IPS DF 6.9 (cell line): Measurements from ENCODE around the gene LPAR1.

Source experiments
- DNase-seq: peaks from one replicate; pipeline ENCODE4 v3.0.0-alpha.2; 2013; ENCODE audit warnings: low read depth, low spot score
- H3K27ac ChIP-seq: one replicate; pipeline ENCODE4 v1.5.1; 2013; ENCODE audit warnings: low read length, control low read depth
- H3K27me3 ChIP-seq: 2 replicates; pipeline ENCODE4 v1.6.1; 2013; ENCODE audit warnings: mild to moderate bottlenecking, low read length; ENCODE audit not compliant: control insufficient read depth, insufficient read depth
- H3K36me3 ChIP-seq: 2 replicates; pipeline ENCODE4 v1.6.1; 2013; ENCODE audit warnings: low read length; ENCODE audit not compliant: control insufficient read depth, insufficient read depth
- H3K4me1 ChIP-seq: 2 replicates; pipeline ENCODE4 v1.6.1; 2013; ENCODE audit warnings: low read length; ENCODE audit not compliant: control insufficient read depth, insufficient read depth
- H3K4me3 ChIP-seq: 2 replicates; pipeline ENCODE4 v1.5.1; 2013; ENCODE audit warnings: mild to moderate bottlenecking, low read length
- H3K9me3 ChIP-seq: 2 replicates; pipeline ENCODE4 v1.6.1; 2013; ENCODE audit warnings: low read length, inconsistent platforms; ENCODE audit not compliant: control insufficient read depth, insufficient read depth
- WGBS: extraction: QIAGEN DNeasy Blood & Tissue Kit; methylation state at CpG from one replicate; pipeline ENCODE4 v1.1.7; 2013; ENCODE audit warnings: mixed read lengths, missing lambda C conversion rate; ENCODE audit not compliant: insufficient read length, insufficient coverage; 5-methylcytosine and 5-hydroxymethylcytosine counted together

LPAR1 gene

GRCh38 chr9:110900917-110901316 is 137.4 kb downstream of the LPAR1 start:
- Histone ChIP-seq H3K4me3 (no peak overlapping the region), H3K27ac (no peak overlapping the region), H3K4me1 (no peaks in the 10 kb centered on the region), H3K27me3 (no peaks in the 10 kb centered on the region), H3K36me3 (no peaks in the 10 kb centered on the region), H3K9me3 (no peaks in the 10 kb centered on the region)
- no CpG with 5 or more reads among the region's 6 CpGs for WGBS
- DNase-seq = no peak

- Histone ChIP-seq H3K27ac (no peak overlapping the region), H3K4me1 (no peaks in the 10 kb centered on the region)
These were observed 137.8 kb downstream of the LPAR1 start for GRCh38 chr9:110900456-110900855.

GRCh38 chr9:110898866-110899265 is 139.4 kb downstream of the LPAR1 start:
- Histone ChIP-seq H3K4me3 (no peak overlapping the region), H3K4me1 (no peaks in the 10 kb centered on the region), H3K9me3 (no peaks in the 10 kb centered on the region), H3K27me3 (no peaks in the 10 kb centered on the region), H3K36me3 (no peaks in the 10 kb centered on the region), H3K27ac (no peak overlapping the region)
- no peak for DNase-seq
- 100% methylated on average over 1 of the region's 2 CpGs for WGBS

More at GRCh38 chr9:110900456-110900855, 137.8 kb downstream of the LPAR1 start:
- no peak for DNase-seq
- Histone ChIP-seq H3K27me3 (no peaks in the 10 kb centered on the region), H3K4me3 (no peak overlapping the region), H3K9me3 (no peaks in the 10 kb centered on the region), H3K36me3 (no peaks in the 10 kb centered on the region)
- no CpG with 5 or more reads among the region's 1 CpG for WGBS

- Histone ChIP-seq H3K9me3 (no peaks in the 10 kb centered on the region), H3K4me1 (no peaks in the 10 kb centered on the region), H3K36me3 (no peaks in the 10 kb centered on the region), H3K4me3 (no peak overlapping the region), H3K27me3 (no peaks in the 10 kb centered on the region), H3K27ac (no peak overlapping the region)
- no peak for DNase-seq
- no CpG with 5 or more reads among the region's 7 CpGs for WGBS
These were observed 139.9 kb downstream of the LPAR1 start for GRCh38 chr9:110898358-110898757.

GRCh38 chr9:110897943-110898342 is 140.3 kb downstream of the LPAR1 start:
- no peak for DNase-seq
- Histone ChIP-seq H3K9me3 (no peaks in the 10 kb centered on the region), H3K36me3 (no peaks in the 10 kb centered on the region), H3K27me3 (no peaks in the 10 kb centered on the region), H3K4me3 (no peak overlapping the region), H3K4me1 (no peaks in the 10 kb centered on the region), H3K27ac (no peak overlapping the region)
- WGBS = no CpG with 5 or more reads among the region's 1 CpG

- H3K27ac ChIP-seq = no peak overlapping the region
- WGBS = no CpG with 5 or more reads among the region's 7 CpGs
- no peak overlapping the region for H3K4me3 ChIP-seq
- H3K27me3 ChIP-seq = no peaks in the 10 kb centered on the region
- no peaks in the 10 kb centered on the region for H3K4me1 ChIP-seq
- no peaks in the 10 kb centered on the region for H3K36me3 ChIP-seq
- no peaks in the 10 kb centered on the region for H3K9me3 ChIP-seq
- no peak for DNase-seq
These were observed 142.9 kb downstream of the LPAR1 start for GRCh38 chr9:110895147-110895905.

GRCh38 chr9:110894731-110895130 is 143.5 kb downstream of the LPAR1 start:
- Histone ChIP-seq H3K4me1 (no peaks in the 10 kb centered on the region), H3K27ac (no peak overlapping the region)
- no CpG with 5 or more reads among the region's 5 CpGs for WGBS

GRCh38 chr9:110892689-110893088 is 145.6 kb downstream of the LPAR1 start:
- Histone ChIP-seq H3K4me1 (no peaks in the 10 kb centered on the region), H3K4me3 (no peak overlapping the region), H3K27ac (no peak overlapping the region), H3K36me3 (no peaks in the 10 kb centered on the region), H3K27me3 (no peaks in the 10 kb centered on the region), H3K9me3 (no peaks in the 10 kb centered on the region)
- no CpG with 5 or more reads among the region's 1 CpG for WGBS
- DNase-seq = no peak

More at GRCh38 chr9:110894731-110895130, 143.5 kb downstream of the LPAR1 start:
- Histone ChIP-seq H3K4me3 (no peak overlapping the region), H3K27me3 (no peaks in the 10 kb centered on the region), H3K9me3 (no peaks in the 10 kb centered on the region), H3K36me3 (no peaks in the 10 kb centered on the region)
- no peak for DNase-seq

- no peak for DNase-seq
- H3K27me3 ChIP-seq = no peaks in the 10 kb centered on the region
- no peak overlapping the region for H3K4me3 ChIP-seq
- WGBS = no CpG with 5 or more reads among the region's 3 CpGs
- H3K27ac ChIP-seq = no peak overlapping the region
- H3K36me3 ChIP-seq = no peaks in the 10 kb centered on the region
- H3K4me1 ChIP-seq = no peaks in the 10 kb centered on the region
- no peaks in the 10 kb centered on the region for H3K9me3 ChIP-seq
These were observed 146.5 kb downstream of the LPAR1 start for GRCh38 chr9:110891760-110892159.

- H3K27ac ChIP-seq = no peak overlapping the region
- H3K9me3 ChIP-seq = no peaks in the 10 kb centered on the region
- H3K4me1 ChIP-seq = no peaks in the 10 kb centered on the region
- no peaks in the 10 kb centered on the region for H3K27me3 ChIP-seq
- no peaks in the 10 kb centered on the region for H3K36me3 ChIP-seq
- no peak overlapping the region for H3K4me3 ChIP-seq
- DNase-seq = no peak
These were observed 147.9 kb downstream of the LPAR1 start for GRCh38 chr9:110890416-110890815.

- Histone ChIP-seq H3K9me3 (no peaks in the 10 kb centered on the region), H3K27me3 (no peaks in the 10 kb centered on the region), H3K4me1 (no peaks in the 10 kb centered on the region; the same call in 1 of the 2 replicates), H3K36me3 (no peaks in the 10 kb centered on the region), H3K4me3 (no peak overlapping the region), H3K27ac (no peak overlapping the region)
- DNase-seq = no peak
- no CpG with 5 or more reads among the region's 3 CpGs for WGBS
These were observed 151.0 kb downstream of the LPAR1 start for GRCh38 chr9:110887276-110887675.
